Fibroblast of lung (primary cell): Measurements from ENCODE around the gene PKD2L1.

ENCODE experiments used
- CTCF ChIP-seq, 2 donors: IDR thresholded peaks in 1 of 2; conservative IDR thresholded peaks in 1 of 2; 1 replicate in 1 of 2; 2 replicates in 1 of 2; pipeline ENCODE4 v1.5.1; 2011 to 2012; ENCODE audit warnings: low read length in 2 of 2, control low read depth in 1 of 2, inconsistent platforms in 1 of 2, low read depth in 1 of 2, mild to moderate bottlenecking in 1 of 2
- EZH2 ChIP-seq: IDR thresholded peaks from 2 replicates; pipeline ENCODE4 v1.5.1; 2012; ENCODE audit warnings: low read length, control low read depth, mild to moderate bottlenecking; ENCODE audit errors: missing control alignments

- TF ChIP-seq CTCF (conservative IDR thresholded peaks at IDR 0.05 in 1 of 2, IDR thresholded peaks at IDR 0.05 in 1 of 2; ENCODE audit: low read depth in 1 of 2, low read length in 2 of 2) (no peak), EZH2 (no peak)
Measured at GRCh38 chr10:100286051-100287033, 43.7 kb downstream of the PKD2L1 start, which contains the start of gene BLOC1S2.
